K562 (cell line): ENCODE results near the gene PCDHA11. TPM values are rescaled to one million over a fixed set of nuclear protein-coding genes. Genes with fewer than 3 reads are reported as not detected.

ENCODE experiments used
- ATAC-seq: fragments of 200-7000 bp; cut with Tn5 transposase; 3 replicates; pipeline ENCODE4 v1.9.1; 2020; ENCODE audit warnings: moderate library complexity
- BruUV-seq: library from RNA; stranded (reverse); fragments of 400-500 nt; replicated peaks from 2 replicates; lab custom pipeline; 2021; lab: Mats Ljungman, UMichigan
- CTCF ChIA-PET: fragments of 300-600 bp; formaldehyde crosslinking; extraction: SDS; loops from one replicate; lab custom pipeline; 2021; ENCODE audit warnings: low intra/inter-chr PET ratio; lab: Yijun Ruan, JAX
- POLR2A ChIA-PET: fragments of 300-600, 350-650 bp; sonication (Branson Sonifier 250); formaldehyde crosslinking; extraction: SDS; loops from one replicate; lab custom pipeline; 2021; ENCODE audit warnings: antibody characterized with exemption, inconsistent platforms; lab: Yijun Ruan, JAX
- DNase-seq, 4 experiments: peaks; one replicate each; pipeline versions ENCODE4 v3.0.0 to v3.0.0-alpha.2; 2011 to 2018; ENCODE audit warnings: low spot score in 3 of 4, mixed read lengths in 3 of 4; ENCODE audit errors: extremely low read depth in 1 of 4
- FAIRE-seq: peaks from 2 replicates; lab custom pipeline; 2011; peaks lifted over from hg19 to GRCh38; lab: Jason Lieb, UNC
- H2AFZ ChIP-seq: 2 replicates; pipeline ENCODE4 v1.6.0; 2011; ENCODE audit warnings: low read depth, low read length, control low read depth, inconsistent platforms
- H3K27ac ChIP-seq: fragments of 200-600 bp; 3 replicates; pipeline ENCODE4 v1.8.0; 2011; ENCODE audit warnings: low read depth, mild to moderate bottlenecking, control low read depth, inconsistent platforms, low read length, moderate library complexity, mixed read lengths; ENCODE audit errors: extremely low read depth
- H3K27me3 ChIP-seq, 2 experiments: fragments of 300-600 bp in 1 of 2; 2 replicates in 1 of 2; 3 replicates in 1 of 2; pipeline versions ENCODE4 v1.6.0 to v1.8.0; 2011; ENCODE audit warnings: inconsistent platforms in 2 of 2, low read length in 2 of 2, mild to moderate bottlenecking in 1 of 2, mixed read lengths in 1 of 2, moderate library complexity in 1 of 2; ENCODE audit not compliant: control insufficient read depth in 2 of 2, insufficient read depth in 2 of 2
- H3K36me3 ChIP-seq: fragments of 300-600 bp; 3 replicates; pipeline ENCODE4 v1.8.0; 2011; ENCODE audit warnings: mild to moderate bottlenecking, low read length, inconsistent platforms; ENCODE audit not compliant: control insufficient read depth, insufficient read depth
- H3K4me1 ChIP-seq, 2 experiments: fragments of 200-600 bp in 1 of 2; replicated peaks in 1 of 2; 2 replicates in 1 of 2; 3 replicates in 1 of 2; pipeline versions ENCODE4 v1.5.1 to v1.8.0; 2011; ENCODE audit warnings: inconsistent platforms in 2 of 2, low read length in 2 of 2, mild to moderate bottlenecking in 1 of 2, mixed read lengths in 1 of 2, moderate library complexity in 1 of 2; ENCODE audit not compliant: control insufficient read depth in 2 of 2, insufficient read depth in 2 of 2
- H3K4me2 ChIP-seq: 2 replicates; pipeline ENCODE4 v1.6.1; 2011; ENCODE audit warnings: low read length, control low read depth, inconsistent platforms, mixed read lengths; ENCODE audit not compliant: insufficient read depth
- H3K4me3 ChIP-seq: fragments of 200-600 bp; sonication (generic), shearing (Covaris generic); 2 replicates; pipeline ENCODE4 v1.5.1; 2016; ENCODE audit warnings: control low read depth, inconsistent platforms
- H3K79me2 ChIP-seq: fragments of 200-600 bp; 3 replicates; pipeline ENCODE4 v1.8.0; 2011; ENCODE audit warnings: low read length, inconsistent platforms; ENCODE audit not compliant: control insufficient read depth, insufficient read depth
- H3K9ac ChIP-seq, 2 experiments: 2 replicates each; pipeline versions ENCODE4 v1.6.0 to v1.6.1; 2011; ENCODE audit warnings: low read depth in 2 of 2, low read length in 2 of 2, control low read depth in 1 of 2, inconsistent platforms in 1 of 2, mild to moderate bottlenecking in 1 of 2, mixed read lengths in 1 of 2; ENCODE audit not compliant: insufficient read depth in 1 of 2
- H3K9me1 ChIP-seq: one replicate; pipeline ENCODE4 v1.6.0; 2011; ENCODE audit warnings: inconsistent platforms, mild to moderate bottlenecking, low read length, moderate library complexity; ENCODE audit not compliant: control insufficient read depth, insufficient read depth
- H3K9me3 ChIP-seq: replicated peaks from 2 replicates; pipeline ENCODE4 v1.5.1; 2011; ENCODE audit warnings: low read depth, low read length, inconsistent platforms; ENCODE audit not compliant: control insufficient read depth, insufficient read depth
- H4K20me1 ChIP-seq: replicated peaks from 2 replicates; pipeline ENCODE4 v1.6.1; 2011; ENCODE audit warnings: low read length, inconsistent platforms, mixed read lengths; ENCODE audit not compliant: control insufficient read depth, insufficient read depth
- CTCF ChIP-seq, 3 experiments: IDR thresholded peaks in 2 of 3; conservative IDR thresholded peaks in 1 of 3; 2 replicates each; pipeline ENCODE4 v1.5.1; 2011 to 2012; ENCODE audit warnings: low read length in 3 of 3, mild to moderate bottlenecking in 3 of 3, control low read depth in 2 of 3, improper control_type of control experiment in 1 of 3, inconsistent platforms in 1 of 3, low read depth in 1 of 3, mixed read lengths in 1 of 3, moderate library complexity in 1 of 3; ENCODE audit not compliant: insufficient read depth in 2 of 3
- NFYB ChIP-seq: IDR thresholded peaks from 2 replicates; pipeline ENCODE4 v1.6.1; 2011; ENCODE audit warnings: mild to moderate bottlenecking, moderate library complexity; ENCODE audit not compliant: insufficient read length; ENCODE audit errors: extremely low read depth
- RAD21 ChIP-seq, 2 experiments: fragments of 250-450 bp in 1 of 2; fragments of 450-650 bp in 1 of 2; sonication (Bioruptor Pico) in 1 of 2; formaldehyde crosslinking in 1 of 2; IDR thresholded peaks in 1 of 2; conservative IDR thresholded peaks in 1 of 2; 2 replicates each; pipeline versions ENCODE4 v1.4.0 to v1.8.0; 2020 to 2022; ENCODE audit warnings: mild to moderate bottlenecking in 2 of 2, moderate library complexity in 1 of 2
- RBM22 ChIP-seq: fragments of 200-400 bp; formaldehyde crosslinking; IDR thresholded peaks from 2 replicates; pipeline ENCODE4 v1.6.1; 2018; ENCODE audit warnings: low read length, low read depth; ENCODE audit not compliant: poor library complexity, severe bottlenecking
- RBM25 ChIP-seq: fragments of 200-400 bp; formaldehyde crosslinking; IDR thresholded peaks from 2 replicates; pipeline ENCODE4 v1.6.1; 2018; ENCODE audit warnings: low read length, low read depth, moderate library complexity; ENCODE audit not compliant: severe bottlenecking
- REST ChIP-seq, 2 experiments: fragments of 450-650 bp; formaldehyde crosslinking in 1 of 2; IDR thresholded peaks; 2 replicates each; pipeline versions ENCODE4 v1.4.0 to v1.6.1; 2014 to 2020; ENCODE audit warnings: mild to moderate bottlenecking in 2 of 2, borderline replicate concordance in 1 of 2, low read depth in 1 of 2
- ZNF384 ChIP-seq: IDR thresholded peaks from 2 replicates; pipeline ENCODE4 v1.6.1; 2012; ENCODE audit warnings: low read depth, low read length, improper control_type of control experiment
- WGBS: fragments of 100-300 bp; shearing (Covaris generic); methylation state at CpG from one replicate; pipeline ENCODE4 v1.1.6; 2016; ENCODE audit warnings: low coverage, mixed read lengths; ENCODE audit not compliant: insufficient coverage; ENCODE audit errors: missing lambda C conversion rate; 5-methylcytosine and 5-hydroxymethylcytosine counted together
- in situ Hi-C: fragments of 300-500 bp; cut with MboI; formaldehyde crosslinking; loops from 4 replicates; pipeline ENCODE4 v1.15.0; 2018; ENCODE audit warnings: inconsistent platforms, mixed read lengths
- intact Hi-C: fragments of 100-400 bp; cut with micrococcal nuclease; formaldehyde crosslinking; loops from 2 replicates; pipeline ENCODE4 v1.14.2; 2022
- polyA plus RNA-seq, 8 experiments: library from polyadenylated mRNA; depleted of rRNA in 4 of 8; stranded (reverse) in 5 of 8; unstranded in 3 of 8; fragments of >200 nt; fragmentation: Nextera tagmentation in 2 of 8; fragmentation: Illumina TruSeq in 1 of 8; extraction: Ambion mirVana in 2 of 8; extraction: Trizol in 1 of 8; gene quantifications; 2 replicates each; pipeline versions ENCODE4 v1.2.1 to v1.2.3, GENCODE V29; 2011 to 2014; ENCODE audit warnings: inconsistent platforms in 1 of 8, missing spikeins in 1 of 8
- total RNA-seq, 7 experiments: library from RNA; depleted of rRNA in 6 of 7; stranded (reverse); fragments of >200 nt in 6 of 7; fragmentation: Illumina TruSeq in 2 of 7; extraction: Trizol in 2 of 7; gene quantifications; 2 replicates each; pipeline versions ENCODE4 v1.2.1 to v1.2.3, GENCODE V29; 2011 to 2021; ENCODE audit warnings: low replicate concordance in 1 of 7

PCDHA11 gene
- total and polyA plus RNA-seq, 9 of the 15 experiments (the other 6 are each of a cell fraction or from before 2014, with no cell fraction given) = not detected

- no peaks in the 10 kb centered on the region for H4K20me1 ChIP-seq
- no peaks in the 10 kb centered on the region for H3K27me3 ChIP-seq
- peaks cover 0 to 3% of the 10 kb centered on the region in 2 experiments; a peak in 1 of 5 replicates for H3K4me1 ChIP-seq
- H3K9me3 ChIP-seq = no peaks in the 10 kb centered on the region
- WGBS = 11% methylated on average over 34 of the region's 47 CpGs
- no peak within 1 kb of the TSS for H3K9ac ChIP-seq
- H3K36me3 ChIP-seq = no peaks in the 10 kb centered on the region
- peak; percentile 52 for FAIRE-seq
- BruUV-seq = no TSS peak
- in situ Hi-C loops = no loop called here
- no peak within 1 kb of the TSS for H3K4me3 ChIP-seq
- no peak for TF ChIP-seq RBM25
- peak; percentile 12 for TF ChIP-seq NFYB
- peak; percentile 39 to 58 (median 43); a peak in 5 of 6 replicates for TF ChIP-seq CTCF (IDR thresholded peaks at IDR 0.05 in 2 of 3, conservative IDR thresholded peaks at IDR 0.05 in 1 of 3; ENCODE audit: insufficient read depth in 2 of 3, low read depth in 1 of 3, low read length in 3 of 3)
- no peak for TF ChIP-seq RBM22
- TF ChIP-seq ZNF384 = no peak
- TF ChIP-seq RAD21 (CRISPR knock-in tag; conservative IDR thresholded peaks at IDR 0.05 in 1 of 2, IDR thresholded peaks at IDR 0.05 in 1 of 2) = peak in 1 of 2 experiments; percentile 41; a peak in 2 of 4 replicates
- TF ChIP-seq REST (IDR thresholded peaks at IDR 0.05; ENCODE audit: borderline replicate concordance) = peak; percentile 24; the same call in 1 of the 2 replicates
- TF ChIP-seq REST (CRISPR knock-in tag; IDR thresholded peaks at IDR 0.05; ENCODE audit: low read depth) = no peak
- H3K27ac ChIP-seq = no peak within 1 kb of the TSS
- DNase-seq = peak; percentile 9 to 40 (median 11)
- no peaks in the 10 kb centered on the region for H3K9me1 ChIP-seq
- H3K4me2 ChIP-seq = no peak within 1 kb of the TSS
- no peak within 1 kb of the TSS for H2AFZ ChIP-seq
- no peaks in the 10 kb centered on the region for H3K79me2 ChIP-seq
- ATAC-seq = peak; percentile 69
- CTCF ChIA-PET = interaction anchor here (0.7 kb wide), 1 partner anchor 200 kb away, joined by 3 read pairs; no protein-coding TSS in a partner anchor
- intact Hi-C loops = no loop called here
- POLR2A ChIA-PET = no interaction called here
Measured at GRCh38 chr5:140840978-140841962, 27.5 kb upstream of the PCDHA11 start, which contains the start of gene PCDHA8. Gene PCDHA8 (plus strand): TSS chr5:140841187. CDS start chr5:140841322, 135 bp downstream.
